Activated T-cell treated with anti-CD3 and anti-CD28 coated beads for 1 hour (primary cell): Measurements from ENCODE around the gene SVEP1.

Experiments
- DNase-seq: peaks from one replicate; pipeline ENCODE4 v3.0.0-alpha.2; 2020; ENCODE audit warnings: low read depth

The SVEP1 gene

GRCh38 chr9:110317911-110318310, 261.6 kb downstream of the SVEP1 start:
- no peak for DNase-seq

GRCh38 chr9:110316261-110317075, 263.1 kb downstream of the SVEP1 start:
- DNase-seq: no peak
